ENCODE data around the gene HCFC1R1.

HCFC1R1 gene

DNA sequence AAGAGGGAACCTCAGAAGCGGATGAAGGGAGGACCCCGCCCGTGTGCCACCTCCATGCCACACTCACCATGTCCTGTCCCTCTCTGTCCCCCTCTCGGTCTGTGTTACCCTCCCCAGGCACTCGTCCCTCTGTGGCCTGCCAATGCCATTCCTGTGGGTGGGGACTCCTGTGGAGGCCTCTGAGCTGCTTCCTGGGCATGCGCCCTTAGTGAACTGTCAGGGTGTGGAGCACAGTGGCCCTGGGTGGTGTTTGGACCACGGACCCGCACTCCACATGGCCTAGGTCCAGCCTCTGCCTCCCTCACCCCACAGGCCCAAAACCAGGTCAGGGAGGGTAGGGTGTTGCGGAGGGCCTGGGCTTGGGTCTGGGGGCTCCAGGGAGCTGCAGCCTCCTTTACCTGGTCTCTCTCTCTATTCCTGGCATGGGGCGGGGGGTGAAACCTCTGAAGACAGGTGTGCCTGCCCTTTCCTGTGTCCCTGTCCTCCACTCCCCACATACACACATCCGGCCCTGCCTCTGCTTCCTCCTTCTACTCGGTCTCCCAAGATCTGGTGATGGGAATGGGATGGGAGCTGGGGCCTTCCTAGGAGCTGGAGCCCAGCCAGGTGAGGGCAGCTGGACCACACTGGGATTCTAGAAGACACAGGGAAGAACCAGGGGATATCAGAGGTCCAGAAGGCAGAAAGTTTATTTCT, 32.0 kb downstream of the HCFC1R1 start:
- no peak for DNase-seq

- no peak for DNase-seq
Measured at GRCh38 chr16:2990891-2991290, 32.9 kb downstream of the HCFC1R1 start.

DNA sequence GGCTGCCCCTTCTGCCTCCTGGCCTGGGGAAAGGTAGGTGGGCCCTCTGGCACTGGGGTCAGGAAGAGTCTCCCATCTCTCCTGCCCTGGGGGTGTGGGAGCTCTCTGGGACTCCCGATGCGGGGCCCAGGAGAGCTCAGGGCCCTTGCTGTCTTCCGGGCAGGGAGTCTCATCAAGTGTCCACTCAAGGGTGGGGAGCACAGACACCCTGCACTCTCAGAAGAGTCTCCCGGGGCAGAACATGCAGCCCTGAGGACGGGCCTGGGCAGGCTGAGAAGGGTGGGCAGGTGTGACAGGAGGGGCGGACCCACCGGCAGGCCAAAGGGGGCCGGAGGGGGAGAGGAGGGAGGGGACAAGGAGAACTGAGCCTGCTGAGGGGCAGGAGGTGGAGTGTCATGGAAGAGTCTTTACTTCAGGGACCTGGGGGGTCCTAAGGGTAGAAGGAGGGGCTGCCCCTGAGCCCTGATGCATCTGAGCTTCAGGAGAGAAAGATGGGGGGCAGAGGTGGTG, 35.1 kb downstream of the HCFC1R1 start:
- DNase-seq: no peak

DNA sequence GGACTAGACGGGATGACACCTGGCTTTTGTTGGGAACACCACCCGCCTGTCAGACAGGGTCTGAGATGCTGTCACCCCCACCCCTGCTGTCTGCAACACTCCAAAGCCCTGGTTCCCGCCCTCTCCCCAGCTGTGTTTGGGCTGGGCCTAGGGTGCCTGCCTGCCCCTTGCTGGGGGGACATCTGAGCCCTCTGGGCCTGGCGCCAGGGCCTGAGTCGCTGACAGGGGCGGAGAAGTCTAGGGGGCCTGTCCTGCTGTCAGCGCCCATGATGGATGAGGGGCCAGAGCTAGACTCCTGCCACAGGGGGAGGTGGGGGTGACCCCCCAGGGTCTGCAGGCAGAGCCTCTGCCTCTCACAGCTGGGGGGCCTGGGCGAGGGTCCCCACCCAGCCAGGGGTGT, 35.9 kb downstream of the HCFC1R1 start:
- DNase-seq: no peak

DNA sequence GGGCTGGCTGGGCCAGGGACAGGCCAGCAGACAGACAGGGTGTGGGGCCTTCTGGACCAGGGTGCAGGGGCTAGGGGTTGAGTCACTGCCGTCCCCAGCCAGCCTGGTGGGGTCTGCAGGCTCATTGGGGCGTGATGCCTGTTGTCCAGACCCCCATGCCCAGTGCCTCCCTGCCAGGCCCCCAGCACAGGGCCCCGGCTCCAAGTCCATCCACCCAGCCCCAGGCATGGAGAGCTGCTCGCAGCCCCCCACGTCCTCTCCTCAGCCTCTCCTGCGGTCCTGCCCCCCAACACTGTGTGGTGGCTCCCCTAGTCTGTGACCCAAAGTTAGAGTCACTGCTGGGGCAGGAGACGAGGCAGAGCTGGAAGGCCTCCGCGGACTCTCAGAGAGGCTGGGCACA, 36.5 kb downstream of the HCFC1R1 start:
- DNase-seq: no peak

DNA sequence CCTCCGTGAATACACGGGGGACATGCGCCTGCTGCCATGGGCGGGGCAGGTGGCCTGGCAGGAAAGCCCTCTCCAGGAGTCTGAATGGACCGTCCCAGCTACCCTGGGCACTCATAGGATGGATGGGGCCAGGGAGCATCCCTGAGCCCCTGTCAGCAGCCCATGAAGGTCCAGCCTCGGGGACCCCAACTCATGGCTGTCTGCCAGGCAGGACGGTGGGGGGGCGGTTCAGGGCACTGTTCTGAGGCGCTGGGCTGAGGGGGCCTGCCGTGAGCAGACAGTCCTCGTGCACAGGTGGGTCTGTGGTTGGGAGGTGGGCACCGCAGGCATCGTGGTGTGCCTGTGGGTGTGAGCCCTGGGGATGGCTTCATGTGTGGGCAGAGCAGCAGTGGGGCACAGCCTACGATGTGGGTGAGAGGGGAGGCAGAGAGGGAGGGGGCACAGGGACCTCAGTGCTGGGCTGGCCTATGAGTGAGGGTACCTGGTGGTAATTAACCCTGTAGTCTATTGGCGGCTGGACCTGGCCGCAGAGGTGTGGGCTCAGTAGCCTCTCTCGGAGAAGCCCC, 37.0 kb downstream of the HCFC1R1 start:
- no peak for DNase-seq

DNA sequence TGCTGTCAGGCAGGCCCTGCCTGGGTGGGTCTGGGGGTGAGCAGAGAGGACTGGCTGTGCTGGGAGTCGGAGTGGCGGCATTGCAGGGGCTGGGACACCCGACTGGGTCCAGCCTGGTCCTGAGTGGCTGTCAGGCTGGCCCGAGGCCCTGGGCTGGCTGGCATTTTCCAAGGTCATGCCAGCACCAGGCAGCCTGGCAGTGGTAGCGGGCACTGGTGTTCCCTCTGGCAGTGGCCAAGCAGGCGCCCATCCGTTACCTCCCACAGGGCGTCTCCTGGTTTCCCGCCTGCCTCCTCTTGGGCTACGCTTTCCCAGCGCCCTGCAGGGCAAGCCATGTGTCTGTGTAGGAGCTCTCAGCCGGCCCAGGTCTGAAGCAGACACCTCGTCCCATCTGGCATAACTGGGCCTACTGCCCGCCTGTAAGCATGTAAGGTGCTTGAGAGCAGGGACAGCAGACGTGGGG, 37.8 kb downstream of the HCFC1R1 start:
- DNase-seq: no peak

DNA sequence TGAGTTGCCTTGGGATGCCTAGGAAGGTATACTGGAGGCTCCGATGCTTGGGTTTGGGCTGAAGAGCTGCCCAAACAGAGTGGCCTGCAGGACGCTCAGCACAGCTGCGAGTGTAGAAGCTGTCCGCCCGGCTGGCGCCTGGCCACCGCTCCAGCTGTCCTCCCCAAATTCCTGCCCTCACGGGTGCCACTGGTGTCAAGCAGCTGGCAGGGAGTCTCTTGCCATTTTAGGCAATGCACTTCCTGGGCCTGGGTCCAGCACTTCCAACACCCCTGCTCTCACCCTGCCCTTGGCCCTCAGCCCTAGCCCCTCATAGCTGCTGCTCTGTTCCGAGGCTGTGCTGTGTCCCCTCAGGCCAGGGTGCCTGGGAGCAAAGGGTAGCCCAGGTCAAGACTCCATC, 38.3 kb downstream of the HCFC1R1 start:
- DNase-seq: no peak

DNA sequence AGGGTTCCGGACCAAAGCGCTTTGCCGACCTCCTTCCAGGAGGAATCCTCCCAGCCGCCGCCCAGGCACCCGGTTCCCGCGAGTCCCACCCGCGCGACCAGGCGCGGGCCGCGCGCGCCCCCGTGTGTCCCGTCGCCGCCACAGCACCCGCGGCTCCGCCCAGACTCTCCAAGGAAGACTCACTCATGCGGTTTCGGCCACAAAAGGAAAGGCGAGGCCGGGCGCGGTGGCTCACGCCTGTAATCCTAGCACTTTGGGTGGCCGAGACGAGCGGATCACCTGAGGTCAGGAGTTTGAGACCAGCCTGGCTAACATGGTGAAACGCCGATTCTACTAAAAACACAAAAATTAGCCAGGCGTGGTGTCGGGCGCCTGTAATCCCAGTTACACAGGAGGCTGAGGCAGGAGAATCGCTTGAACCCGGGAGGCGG, 40.0 kb downstream of the HCFC1R1 start:
- DNase-seq: peak; percentile 53

GRCh38 chr16:2982402-2982801, 41.3 kb downstream of the HCFC1R1 start:
- DNase-seq: no peak

DNA sequence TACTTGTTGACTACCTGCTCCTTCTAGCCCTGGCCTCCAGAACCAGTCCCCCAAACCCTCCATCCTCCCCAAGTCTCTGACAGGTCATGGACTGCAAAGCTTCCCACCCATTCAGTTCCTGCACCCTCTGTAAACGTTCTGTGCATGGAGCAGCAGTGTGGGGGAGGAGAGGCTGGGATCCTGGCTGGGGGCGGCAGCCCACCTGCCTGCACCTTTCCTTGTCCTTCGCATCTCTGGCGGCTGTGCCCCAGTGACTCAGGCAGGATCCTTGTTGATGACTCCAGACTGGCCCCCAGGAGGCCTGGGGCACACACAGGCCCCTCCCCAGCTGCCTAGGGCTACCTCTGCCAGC, 41.9 kb downstream of the HCFC1R1 start:
- no peak for DNase-seq

DNA sequence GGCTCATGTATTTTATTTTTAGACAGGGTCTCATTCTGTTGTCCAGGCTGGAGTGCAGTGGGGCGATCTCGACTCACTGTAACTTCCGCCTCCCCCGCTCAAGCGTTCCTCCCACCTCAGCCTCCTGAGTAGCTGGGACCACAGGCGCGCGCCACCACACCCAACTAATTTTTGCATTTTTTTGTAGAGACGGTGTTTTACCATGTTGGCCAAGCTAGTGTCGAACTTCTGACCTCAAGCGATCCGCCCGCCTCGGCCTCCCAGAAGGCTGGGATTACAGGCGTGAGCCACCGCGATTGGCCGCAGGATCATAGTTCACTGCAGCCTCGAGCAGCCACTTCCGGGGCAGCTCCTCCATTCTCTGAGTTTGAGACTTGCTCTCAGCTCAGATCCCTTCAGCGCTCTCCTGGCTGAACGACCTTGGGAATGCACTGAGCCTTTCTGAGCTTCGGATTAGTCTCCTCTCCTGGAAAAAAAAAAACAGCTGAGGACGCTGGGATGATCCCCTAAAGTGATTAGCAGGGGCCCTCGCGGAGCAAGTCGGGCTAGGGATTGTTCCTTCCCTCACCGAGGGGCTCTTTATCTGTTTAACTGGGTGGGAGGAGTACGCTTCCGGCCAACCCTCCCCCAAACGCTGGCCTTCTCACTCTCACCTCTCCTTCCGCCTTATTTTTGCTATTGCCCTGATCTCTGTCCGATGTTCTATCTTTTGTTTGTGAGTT, 42.4 kb downstream of the HCFC1R1 start:
- no peak for DNase-seq

GRCh38 chr16:2980227-2981176, 43.2 kb downstream of the HCFC1R1 start, which contains the start of gene PKMYT1:
TSS of gene PKMYT1 (minus strand) at chr16:2980446. CDS start at chr16:2979657, 789 bp downstream.
- DNase-seq: peak; percentile 84

DNA sequence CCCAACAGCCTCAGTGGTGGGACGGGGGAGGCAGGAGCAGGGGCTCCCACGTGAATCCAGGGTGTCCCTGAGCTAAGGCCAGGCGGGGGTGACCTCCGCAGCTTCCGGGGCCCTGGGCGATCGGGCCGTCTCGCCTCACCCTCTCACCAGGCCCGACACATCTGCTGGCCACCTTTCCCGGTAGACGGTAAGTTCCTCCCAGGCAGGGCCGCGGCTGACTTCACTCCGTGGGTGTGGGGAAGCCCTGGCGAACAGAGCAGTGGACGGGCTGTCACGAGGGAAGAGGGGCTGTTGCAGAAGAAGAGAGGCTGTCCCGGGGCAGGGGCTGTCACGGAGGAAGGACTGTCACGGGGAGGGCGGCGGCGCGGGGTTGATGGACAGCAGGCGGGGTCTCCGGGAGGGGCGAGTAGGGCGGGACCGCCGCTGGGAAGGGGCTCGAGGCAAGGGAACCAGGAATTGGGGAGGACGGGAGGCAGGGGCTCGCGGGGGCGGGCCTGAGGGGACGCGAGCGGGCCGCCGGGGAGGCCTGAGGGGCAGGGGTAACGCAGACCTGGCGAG, 44.0 kb downstream of the HCFC1R1 start:
- DNase-seq: no peak

DNA sequence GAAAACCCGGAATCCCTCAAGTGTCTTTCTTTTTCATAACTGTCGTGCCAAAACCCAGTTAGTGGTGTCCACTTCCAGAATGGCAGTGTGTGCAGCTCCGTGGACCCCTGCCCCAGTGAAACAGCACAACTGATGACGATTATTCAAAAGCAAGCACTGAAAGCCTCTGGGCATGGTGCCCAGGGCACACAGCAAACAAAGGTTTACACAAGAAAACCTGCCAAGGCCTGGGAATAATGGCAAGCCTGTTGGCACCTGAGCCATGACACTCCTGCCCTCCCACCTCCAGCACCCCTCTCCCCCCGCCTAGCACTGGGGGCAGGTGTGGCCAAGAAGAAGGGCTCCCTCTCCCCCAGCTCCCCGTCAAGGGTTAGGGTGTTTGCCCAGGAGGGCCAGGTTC, 46.3 kb downstream of the HCFC1R1 start:
- peak; percentile 53 for DNase-seq

DNA sequence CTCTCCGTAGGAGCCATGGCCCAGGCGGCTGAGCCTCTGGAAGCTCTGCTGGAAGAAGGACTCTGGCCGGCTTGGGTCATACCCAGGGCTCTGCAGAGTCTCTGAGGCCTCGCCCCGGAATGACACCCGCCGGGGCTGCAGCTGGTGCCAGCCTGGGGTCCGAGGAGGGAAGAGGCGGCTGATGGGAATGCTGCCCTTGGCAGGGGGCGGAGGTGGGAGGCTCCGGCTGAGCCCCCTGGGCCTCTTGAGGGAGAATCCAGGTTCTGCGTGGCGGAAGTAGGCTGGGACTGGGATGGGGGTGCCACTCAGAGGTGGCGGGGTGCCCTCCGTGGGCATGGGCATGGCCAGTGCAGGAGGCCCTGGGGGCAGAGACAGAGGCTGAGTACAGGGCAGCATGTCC, 47.1 kb downstream of the HCFC1R1 start:
- DNase-seq: no peak

DNA sequence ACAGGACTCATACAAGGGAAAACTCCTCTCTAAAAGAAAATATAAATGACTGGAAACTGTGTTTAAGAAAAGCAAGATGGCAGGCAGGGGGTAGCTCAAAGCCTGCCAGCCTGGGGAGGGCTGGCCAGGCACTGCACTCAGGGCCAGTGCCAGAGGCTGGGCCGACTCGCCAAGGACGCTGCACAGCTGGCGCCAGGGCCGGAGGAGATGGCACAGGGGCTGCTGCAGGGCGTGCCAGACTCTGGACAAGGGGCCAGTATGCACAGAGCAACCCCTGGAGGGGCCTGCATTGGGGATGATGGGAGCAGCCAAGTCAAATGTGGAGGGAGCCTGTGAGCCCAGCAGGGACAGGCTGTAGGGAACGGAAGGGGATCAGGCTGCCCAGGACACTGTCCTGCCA, 47.5 kb downstream of the HCFC1R1 start:
- no peak for DNase-seq

DNA sequence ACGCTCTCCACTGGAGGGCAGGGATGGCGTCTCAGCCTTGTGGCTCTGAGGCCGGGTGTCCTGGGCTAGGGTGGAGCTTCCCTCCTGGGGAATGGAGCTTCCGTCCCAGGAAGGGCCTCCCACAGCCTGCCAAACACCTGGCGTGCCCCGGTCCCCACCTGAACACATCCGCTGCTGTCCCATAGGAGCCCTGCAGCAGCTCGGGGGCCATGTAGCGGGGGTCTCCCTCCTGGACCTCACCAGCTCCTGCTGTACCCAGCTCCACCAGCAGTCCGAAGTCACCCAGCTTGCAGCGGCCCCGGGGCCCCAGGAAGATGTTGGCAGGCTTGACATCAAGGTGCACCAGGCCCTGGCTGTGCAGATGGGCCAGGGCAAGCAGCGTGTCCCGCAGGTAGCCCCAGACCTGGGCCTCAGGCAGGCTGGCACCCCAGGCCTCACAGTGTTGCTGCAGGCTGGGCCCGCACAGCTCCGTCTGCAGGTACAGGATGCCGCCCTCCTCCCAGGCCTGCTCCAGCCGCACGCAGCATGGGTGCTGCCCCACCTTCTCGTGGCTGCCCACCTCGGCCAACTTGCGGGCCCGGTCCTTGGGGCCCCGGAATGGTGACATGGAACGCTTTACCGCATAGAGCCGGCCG, 48.5 kb downstream of the HCFC1R1 start:
- no peak for DNase-seq

GRCh38 chr16:2974319-2975056, 49.3 kb downstream of the HCFC1R1 start:
- no peak for DNase-seq

- no peak for DNase-seq
Measured at GRCh38 chr16:2973605-2974318, 50.0 kb downstream of the HCFC1R1 start.

- DNase-seq: no peak
Measured at GRCh38 chr16:2973093-2973492, 50.6 kb downstream of the HCFC1R1 start.
